ENCODE measurements around the gene ERBB2.

ERBB2 gene

GRCh38 chr17:39671651-39672521 lies 28.0 kb upstream of the ERBB2 start:
- Histone ChIP-seq H3K4me3 (ENCODE audit: low read depth, low read length) (no peak overlapping the region), H3K27ac (no peak overlapping the region), H3K36me3 (replicated peaks) (no peaks in the 10 kb centered on the region), H3K27me3 (replicated peaks) (peaks cover 13% of the 10 kb centered on the region)
- DNase-seq = peak; percentile 28
- TF ChIP-seq CTCF (IDR thresholded peaks at IDR 0.05; ENCODE audit: low read depth, low read length, missing control alignments) = peak; percentile 82
- in situ Hi-C loops (cut with HindIII; ENCODE audit: low pct_ligation_motif_present, low sequenced_read_pairs) = no loop called here

GRCh38 chr17:39672522-39673334 lies 27.1 kb upstream of the ERBB2 start:
- no peaks in the 10 kb centered on the region for H3K36me3 ChIP-seq (replicated peaks)
- TF ChIP-seq CTCF (IDR thresholded peaks at IDR 0.05; ENCODE audit: low read depth, low read length, missing control alignments) = no peak
- no peak overlapping the region for H3K27ac ChIP-seq
- DNase-seq = no peak
- H3K4me3 ChIP-seq (ENCODE audit: low read depth, low read length) = no peak overlapping the region
- in situ Hi-C loops (cut with HindIII; ENCODE audit: low pct_ligation_motif_present, low sequenced_read_pairs) = no loop called here
- H3K27me3 ChIP-seq (replicated peaks) = peaks cover 7% of the 10 kb centered on the region

- no peaks in the 10 kb centered on the region for H3K36me3 ChIP-seq (replicated peaks)
- TF ChIP-seq CTCF (IDR thresholded peaks at IDR 0.05; ENCODE audit: low read depth, low read length, missing control alignments) = no peak
- in situ Hi-C loops (cut with HindIII; ENCODE audit: low pct_ligation_motif_present, low sequenced_read_pairs) = no loop called here
- no peak for DNase-seq
- no peak overlapping the region for H3K27ac ChIP-seq
- H3K27me3 ChIP-seq (replicated peaks) = peaks cover 7% of the 10 kb centered on the region
- H3K4me3 ChIP-seq (ENCODE audit: low read depth, low read length) = no peak overlapping the region
Measured at GRCh38 chr17:39673335-39674081, 26.4 kb upstream of the ERBB2 start.

- no peak overlapping the region for H3K27ac ChIP-seq
- H3K4me3 ChIP-seq (ENCODE audit: low read depth, low read length) = no peak overlapping the region
- no peak for TF ChIP-seq CTCF (IDR thresholded peaks at IDR 0.05; ENCODE audit: low read depth, low read length, missing control alignments)
- DNase-seq = no peak
- in situ Hi-C loops (cut with HindIII; ENCODE audit: low pct_ligation_motif_present, low sequenced_read_pairs) = no loop called here
- H3K36me3 ChIP-seq (replicated peaks) = no peaks in the 10 kb centered on the region
- peaks cover 7% of the 10 kb centered on the region for H3K27me3 ChIP-seq (replicated peaks)
Measured at GRCh38 chr17:39674179-39674578, 25.7 kb upstream of the ERBB2 start.

GRCh38 chr17:39674702-39675389 lies 25.0 kb upstream of the ERBB2 start:
- no peaks in the 10 kb centered on the region for H3K36me3 ChIP-seq (replicated peaks)
- H3K27me3 ChIP-seq (replicated peaks) = peaks cover 7% of the 10 kb centered on the region
- no peak overlapping the region for H3K27ac ChIP-seq
- in situ Hi-C loops (cut with HindIII; ENCODE audit: low pct_ligation_motif_present, low sequenced_read_pairs) = no loop called here
- no peak for TF ChIP-seq CTCF (IDR thresholded peaks at IDR 0.05; ENCODE audit: low read depth, low read length, missing control alignments)
- DNase-seq = no peak
- H3K4me3 ChIP-seq (ENCODE audit: low read depth, low read length) = no peak overlapping the region
